ENCODE measurements around the gene DDX1.

Gene DDX1

DNA sequence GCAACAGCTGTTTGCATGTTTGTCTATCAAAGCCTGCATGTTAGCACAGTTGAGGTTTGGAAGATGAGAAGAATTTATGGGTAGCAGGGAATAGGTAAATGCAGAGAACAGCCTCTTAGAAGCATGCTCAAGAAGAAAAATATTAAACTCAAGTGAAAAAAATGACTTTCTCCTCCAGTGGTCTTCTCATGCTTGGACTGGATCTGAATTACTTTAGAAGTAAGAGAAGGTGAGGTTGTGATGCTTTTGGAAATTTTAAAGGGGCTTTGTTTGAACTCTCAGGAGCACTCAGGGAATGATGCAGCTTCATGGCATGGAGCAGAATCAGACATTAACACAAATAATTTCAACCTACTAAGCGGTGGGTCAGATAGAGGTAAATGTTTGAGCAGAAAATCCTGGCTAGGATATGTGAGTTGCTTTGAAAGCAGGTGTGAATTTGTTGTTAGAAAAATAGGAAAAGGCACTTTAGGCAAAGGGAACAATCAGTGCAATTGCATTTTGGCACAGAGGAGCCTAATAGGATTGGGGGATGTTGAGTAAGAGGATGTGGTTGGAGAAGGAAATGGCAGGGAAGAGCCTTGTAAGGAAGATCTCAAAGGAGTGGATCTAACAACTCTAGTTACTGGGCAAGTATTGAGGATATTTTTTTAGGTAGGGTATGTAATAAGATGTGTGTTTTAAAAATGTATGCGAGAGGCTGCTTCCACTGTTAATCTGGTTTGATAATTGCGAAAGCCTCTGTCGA lies 76.3 kb downstream of the DDX1 start:
- no peak for DNase-seq (ENCODE audit: low read depth in 1 of 2, low spot score in 1 of 2)
- no peak overlapping the region for H3K4me3 ChIP-seq (replicated peaks; ENCODE audit: insufficient read depth, low read length)
- no peak overlapping the region for H3K27ac ChIP-seq (replicated peaks)
- TF ChIP-seq, protein P1, sequence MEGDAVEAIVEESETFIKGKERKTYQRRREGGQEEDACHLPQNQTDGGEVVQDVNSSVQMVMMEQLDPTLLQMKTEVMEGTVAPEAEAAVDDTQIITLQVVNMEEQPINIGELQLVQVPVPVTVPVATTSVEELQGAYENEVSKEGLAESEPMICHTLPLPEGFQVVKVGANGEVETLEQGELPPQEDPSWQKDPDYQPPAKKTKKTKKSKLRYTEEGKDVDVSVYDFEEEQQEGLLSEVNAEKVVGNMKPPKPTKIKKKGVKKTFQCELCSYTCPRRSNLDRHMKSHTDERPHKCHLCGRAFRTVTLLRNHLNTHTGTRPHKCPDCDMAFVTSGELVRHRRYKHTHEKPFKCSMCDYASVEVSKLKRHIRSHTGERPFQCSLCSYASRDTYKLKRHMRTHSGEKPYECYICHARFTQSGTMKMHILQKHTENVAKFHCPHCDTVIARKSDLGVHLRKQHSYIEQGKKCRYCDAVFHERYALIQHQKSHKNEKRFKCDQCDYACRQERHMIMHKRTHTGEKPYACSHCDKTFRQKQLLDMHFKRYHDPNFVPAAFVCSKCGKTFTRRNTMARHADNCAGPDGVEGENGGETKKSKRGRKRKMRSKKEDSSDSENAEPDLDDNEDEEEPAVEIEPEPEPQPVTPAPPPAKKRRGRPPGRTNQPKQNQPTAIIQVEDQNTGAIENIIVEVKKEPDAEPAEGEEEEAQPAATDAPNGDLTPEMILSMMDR (IDR thresholded peaks at IDR 0.05; ENCODE audit: insufficient read depth, low read length), result no peak
- no peak for TF ChIP-seq GABPA (IDR thresholded peaks at IDR 0.05; ENCODE audit: low read depth)
- TF ChIP-seq POLR2AphosphoS5 (IDR thresholded peaks at IDR 0.05; ENCODE audit: low read depth), result no peak
- TF ChIP-seq, protein P2, sequence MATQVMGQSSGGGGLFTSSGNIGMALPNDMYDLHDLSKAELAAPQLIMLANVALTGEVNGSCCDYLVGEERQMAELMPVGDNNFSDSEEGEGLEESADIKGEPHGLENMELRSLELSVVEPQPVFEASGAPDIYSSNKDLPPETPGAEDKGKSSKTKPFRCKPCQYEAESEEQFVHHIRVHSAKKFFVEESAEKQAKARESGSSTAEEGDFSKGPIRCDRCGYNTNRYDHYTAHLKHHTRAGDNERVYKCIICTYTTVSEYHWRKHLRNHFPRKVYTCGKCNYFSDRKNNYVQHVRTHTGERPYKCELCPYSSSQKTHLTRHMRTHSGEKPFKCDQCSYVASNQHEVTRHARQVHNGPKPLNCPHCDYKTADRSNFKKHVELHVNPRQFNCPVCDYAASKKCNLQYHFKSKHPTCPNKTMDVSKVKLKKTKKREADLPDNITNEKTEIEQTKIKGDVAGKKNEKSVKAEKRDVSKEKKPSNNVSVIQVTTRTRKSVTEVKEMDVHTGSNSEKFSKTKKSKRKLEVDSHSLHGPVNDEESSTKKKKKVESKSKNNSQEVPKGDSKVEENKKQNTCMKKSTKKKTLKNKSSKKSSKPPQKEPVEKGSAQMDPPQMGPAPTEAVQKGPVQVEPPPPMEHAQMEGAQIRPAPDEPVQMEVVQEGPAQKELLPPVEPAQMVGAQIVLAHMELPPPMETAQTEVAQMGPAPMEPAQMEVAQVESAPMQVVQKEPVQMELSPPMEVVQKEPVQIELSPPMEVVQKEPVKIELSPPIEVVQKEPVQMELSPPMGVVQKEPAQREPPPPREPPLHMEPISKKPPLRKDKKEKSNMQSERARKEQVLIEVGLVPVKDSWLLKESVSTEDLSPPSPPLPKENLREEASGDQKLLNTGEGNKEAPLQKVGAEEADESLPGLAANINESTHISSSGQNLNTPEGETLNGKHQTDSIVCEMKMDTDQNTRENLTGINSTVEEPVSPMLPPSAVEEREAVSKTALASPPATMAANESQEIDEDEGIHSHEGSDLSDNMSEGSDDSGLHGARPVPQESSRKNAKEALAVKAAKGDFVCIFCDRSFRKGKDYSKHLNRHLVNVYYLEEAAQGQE (IDR thresholded peaks at IDR 0.05; ENCODE audit: insufficient replicate concordance, low read depth), result no peak
- TF ChIP-seq SPI1 (IDR thresholded peaks at IDR 0.05; ENCODE audit: borderline replicate concordance, low read depth), result no peak
- no peaks in the 10 kb centered on the region for H3K27me3 ChIP-seq (ENCODE audit: insufficient read depth, poor library complexity, severe bottlenecking)

DNA sequence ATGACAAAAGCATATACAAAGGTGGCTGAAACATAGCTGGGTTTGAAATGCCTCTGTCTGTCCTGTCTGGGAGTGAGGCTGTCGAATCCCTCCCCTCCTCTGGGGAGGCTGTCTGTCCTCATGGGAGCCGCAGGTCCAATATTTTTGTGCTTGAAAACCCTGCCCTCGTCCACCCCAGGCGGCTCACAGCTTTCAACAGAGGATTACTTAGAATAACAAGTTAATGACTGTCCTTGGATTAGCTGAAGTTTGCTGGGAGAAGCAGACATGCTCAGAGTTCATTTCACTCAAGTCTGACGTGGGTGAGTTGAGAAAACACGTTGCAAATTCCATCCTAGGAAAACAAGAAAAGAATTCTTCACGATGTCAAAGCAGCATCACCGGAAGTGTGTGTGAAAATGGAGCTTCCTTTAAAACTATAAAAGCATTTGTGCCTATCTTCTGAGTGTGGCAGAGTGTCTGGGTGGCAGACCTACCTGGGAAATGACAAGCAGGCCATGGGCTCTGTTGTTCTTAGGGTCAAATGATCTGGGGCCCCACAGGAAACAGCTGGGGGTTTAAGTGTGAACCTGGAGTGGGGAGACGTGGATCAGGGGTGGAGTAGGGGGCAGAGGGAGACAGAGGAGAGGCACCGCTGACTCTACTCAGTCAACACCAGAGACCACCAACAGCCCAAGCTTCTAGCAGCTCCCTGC lies 77.1 kb downstream of the DDX1 start:
- Histone ChIP-seq H3K27ac (replicated peaks) (no peak overlapping the region), H3K27me3 (ENCODE audit: insufficient read depth, poor library complexity, severe bottlenecking) (no peaks in the 10 kb centered on the region), H3K4me3 (replicated peaks; ENCODE audit: insufficient read depth, low read length) (no peak overlapping the region)
- DNase-seq (ENCODE audit: low read depth in 1 of 2, low spot score in 1 of 2), result no peak
- TF ChIP-seq GABPA (IDR thresholded peaks at IDR 0.05; ENCODE audit: low read depth), result no peak
- TF ChIP-seq, protein P2 (IDR thresholded peaks at IDR 0.05; ENCODE audit: insufficient replicate concordance, low read depth), result no peak
- TF ChIP-seq, protein P1 (IDR thresholded peaks at IDR 0.05; ENCODE audit: insufficient read depth, low read length), result no peak
- no peak for TF ChIP-seq POLR2AphosphoS5 (IDR thresholded peaks at IDR 0.05; ENCODE audit: low read depth)
- TF ChIP-seq SPI1 (IDR thresholded peaks at IDR 0.05; ENCODE audit: borderline replicate concordance, low read depth), result no peak

DNA sequence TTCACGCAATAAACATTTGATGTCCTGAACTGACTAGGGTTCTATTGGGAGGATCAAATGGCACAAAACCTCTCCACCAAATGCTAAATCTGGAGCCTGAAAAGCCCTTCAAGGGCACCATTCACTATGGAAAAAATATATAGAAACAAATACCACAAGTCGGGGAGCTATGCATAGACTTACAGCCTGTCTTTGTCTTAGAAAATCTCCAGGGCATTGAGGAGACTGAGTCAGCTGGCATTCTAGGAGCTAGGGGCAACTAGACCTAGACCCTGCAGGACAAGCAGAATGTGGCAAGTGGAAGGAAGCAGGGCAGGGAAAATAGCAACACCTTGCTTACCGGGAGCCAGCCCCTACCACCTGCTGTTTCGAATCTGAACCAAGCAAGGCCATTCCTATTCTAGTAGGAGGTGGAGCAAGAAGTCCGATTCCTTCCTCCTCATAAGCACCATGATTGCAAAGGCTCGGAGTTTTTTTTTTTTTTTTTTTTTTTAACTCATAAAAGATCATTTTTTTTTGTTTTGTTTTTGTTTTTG lies 77.8 kb downstream of the DDX1 start:
- TF ChIP-seq SPI1 (IDR thresholded peaks at IDR 0.05; ENCODE audit: borderline replicate concordance, low read depth), result no peak
- TF ChIP-seq GABPA (IDR thresholded peaks at IDR 0.05; ENCODE audit: low read depth), result no peak
- TF ChIP-seq, protein P1 (IDR thresholded peaks at IDR 0.05; ENCODE audit: insufficient read depth, low read length), result no peak
- TF ChIP-seq POLR2AphosphoS5 (IDR thresholded peaks at IDR 0.05; ENCODE audit: low read depth), result no peak
- TF ChIP-seq, protein P2 (IDR thresholded peaks at IDR 0.05; ENCODE audit: insufficient replicate concordance, low read depth), result no peak
- Histone ChIP-seq H3K4me3 (replicated peaks; ENCODE audit: insufficient read depth, low read length) (no peak overlapping the region), H3K27me3 (ENCODE audit: insufficient read depth, poor library complexity, severe bottlenecking) (no peaks in the 10 kb centered on the region), H3K27ac (replicated peaks) (no peak overlapping the region)
- DNase-seq (ENCODE audit: low read depth in 1 of 2, low spot score in 1 of 2), result no peak

All from HL-60 (cell line).